Putamen (tissue), 1 donor: Measurements from ENCODE around the gene FEV.

ENCODE experiments used
- DNase-seq: peaks from one replicate; pipeline ENCODE4 v3.0.0-alpha.2; 2016; ENCODE audit warnings: low spot score

FEV gene

GRCh38 chr2:218993345-218994315 lies 8.6 kb upstream of the FEV start, which contains the start of gene CRYBA2:
CRYBA2 (minus strand) TSS chr2:218993422; CDS start chr2:218993176, 246 bp downstream.
- no peak for DNase-seq

GRCh38 chr2:218992703-218993344 lies 7.8 kb upstream of the FEV start:
- DNase-seq = no peak

- no peak for DNase-seq
Observed at GRCh38 chr2:218992196-218992595, 7.2 kb upstream of the FEV start.

GRCh38 chr2:218991674-218992168 lies 6.7 kb upstream of the FEV start:
- DNase-seq = no peak

GRCh38 chr2:218990612-218991011 lies 5.6 kb upstream of the FEV start:
- no peak for DNase-seq

- no peak for DNase-seq
Observed at GRCh38 chr2:218990052-218990451, 5.1 kb upstream of the FEV start.

GRCh38 chr2:218988650-218989049 lies 3.7 kb upstream of the FEV start:
- no peak for DNase-seq

- no peak for DNase-seq
Observed at GRCh38 chr2:218988164-218988563, 3.2 kb upstream of the FEV start.

GRCh38 chr2:218986148-218986761 lies 1.3 kb upstream of the FEV start:
- no peak for DNase-seq

- no peak for DNase-seq
Observed at GRCh38 chr2:218985325-218986091, 524 bp upstream of the FEV start.

- no peak for DNase-seq
Observed at GRCh38 chr2:218984239-218985020, 554 bp downstream of the FEV start.

- DNase-seq = no peak
Observed at GRCh38 chr2:218983934-218984238, 1.1 kb downstream of the FEV start.

- DNase-seq = no peak
Observed at GRCh38 chr2:218983263-218983933, 1.6 kb downstream of the FEV start.

- DNase-seq = no peak
Observed at GRCh38 chr2:218982586-218983262, 2.3 kb downstream of the FEV start.

GRCh38 chr2:218981881-218982585 lies 3.0 kb downstream of the FEV start:
- no peak for DNase-seq

GRCh38 chr2:218981390-218981880 lies 3.5 kb downstream of the FEV start:
- no peak for DNase-seq

- no peak for DNase-seq
Observed at GRCh38 chr2:218980735-218981389, 4.1 kb downstream of the FEV start.
